ENCODE results near the gene PPM1M.

PPM1M gene, protein sequence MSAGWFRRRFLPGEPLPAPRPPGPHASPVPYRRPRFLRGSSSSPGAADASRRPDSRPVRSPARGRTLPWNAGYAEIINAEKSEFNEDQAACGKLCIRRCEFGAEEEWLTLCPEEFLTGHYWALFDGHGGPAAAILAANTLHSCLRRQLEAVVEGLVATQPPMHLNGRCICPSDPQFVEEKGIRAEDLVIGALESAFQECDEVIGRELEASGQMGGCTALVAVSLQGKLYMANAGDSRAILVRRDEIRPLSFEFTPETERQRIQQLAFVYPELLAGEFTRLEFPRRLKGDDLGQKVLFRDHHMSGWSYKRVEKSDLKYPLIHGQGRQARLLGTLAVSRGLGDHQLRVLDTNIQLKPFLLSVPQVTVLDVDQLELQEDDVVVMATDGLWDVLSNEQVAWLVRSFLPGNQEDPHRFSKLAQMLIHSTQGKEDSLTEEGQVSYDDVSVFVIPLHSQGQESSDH

DNA sequence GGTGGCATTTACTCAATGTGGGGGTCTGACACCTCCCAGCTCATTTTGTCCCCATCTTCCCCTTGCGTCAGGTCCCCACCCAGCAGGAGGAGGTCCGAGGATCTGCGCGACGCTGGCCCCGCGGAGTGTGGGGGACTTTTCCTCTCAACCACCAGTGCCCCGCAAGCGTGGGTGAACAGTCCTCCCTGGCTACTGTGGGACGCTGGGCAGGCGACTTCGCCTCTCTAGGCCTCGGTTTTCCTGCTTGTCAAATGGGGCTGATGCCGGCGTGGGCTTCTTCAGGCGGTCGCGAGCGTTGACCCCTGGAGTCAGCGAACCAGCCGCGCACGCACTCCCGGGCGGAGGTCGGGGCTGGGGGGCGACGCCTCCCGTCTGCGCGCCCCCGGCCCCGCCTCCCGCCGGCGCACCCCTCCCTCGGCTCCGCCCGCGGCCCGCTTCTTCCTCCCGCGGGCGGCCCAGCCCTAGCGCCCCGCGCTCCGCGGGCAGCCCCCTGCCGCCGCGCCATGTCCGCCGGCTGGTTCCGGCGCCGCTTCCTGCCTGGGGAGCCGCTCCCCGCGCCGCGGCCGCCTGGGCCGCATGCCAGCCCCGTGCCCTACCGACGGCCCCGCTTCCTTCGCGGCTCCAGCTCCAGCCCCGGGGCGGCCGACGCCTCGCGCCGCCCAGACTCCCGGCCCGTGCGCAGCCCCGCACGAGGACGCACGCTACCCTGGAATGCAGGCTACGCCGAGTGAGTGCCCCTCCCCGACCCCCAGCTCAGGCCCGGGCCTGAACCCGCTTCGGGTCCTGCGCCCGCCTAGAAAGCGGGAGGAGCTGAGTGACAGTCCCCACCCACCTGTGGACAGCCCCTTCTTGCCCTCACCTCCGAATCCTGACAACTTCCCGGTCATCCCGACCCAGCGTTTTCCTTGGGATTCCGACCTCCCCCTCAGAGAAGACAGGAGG is at the start of gene PPM1M:
PPM1M (plus strand) TSS at position 438 of the 942 bp plus-strand sequence; CDS start at position 504, 66 bp downstream.
- in situ Hi-C loops (cut with MboI; ENCODE audit: low sequenced_read_pairs): no loop called here

DNA sequence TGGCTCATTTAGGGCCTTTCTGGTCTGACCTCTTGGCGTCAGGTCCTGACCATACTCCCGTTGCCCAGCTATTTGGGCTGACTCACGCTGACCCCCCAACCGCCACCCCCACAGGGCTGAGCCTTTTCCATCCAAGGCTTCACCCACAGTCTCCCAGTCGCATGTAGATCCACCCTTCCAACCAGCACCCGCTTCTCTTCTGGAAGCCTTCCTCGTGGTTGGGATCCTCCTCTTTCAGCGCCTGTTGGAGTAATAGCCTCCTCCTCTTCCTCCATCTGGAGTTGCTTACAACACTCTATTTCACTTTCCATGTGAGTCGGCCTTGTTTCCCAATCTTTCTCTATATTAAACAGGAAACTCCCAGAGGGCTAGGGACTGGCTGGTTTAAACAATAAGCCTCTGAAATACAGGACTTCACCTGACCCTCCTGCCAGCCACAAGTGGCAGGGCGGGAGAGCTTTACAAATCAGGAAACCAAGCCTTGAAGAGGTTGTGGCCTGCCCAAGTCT is 49.7 kb upstream of the PPM1M start:
- in situ Hi-C loops (cut with MboI; ENCODE audit: low sequenced_read_pairs): no loop called here

DNA sequence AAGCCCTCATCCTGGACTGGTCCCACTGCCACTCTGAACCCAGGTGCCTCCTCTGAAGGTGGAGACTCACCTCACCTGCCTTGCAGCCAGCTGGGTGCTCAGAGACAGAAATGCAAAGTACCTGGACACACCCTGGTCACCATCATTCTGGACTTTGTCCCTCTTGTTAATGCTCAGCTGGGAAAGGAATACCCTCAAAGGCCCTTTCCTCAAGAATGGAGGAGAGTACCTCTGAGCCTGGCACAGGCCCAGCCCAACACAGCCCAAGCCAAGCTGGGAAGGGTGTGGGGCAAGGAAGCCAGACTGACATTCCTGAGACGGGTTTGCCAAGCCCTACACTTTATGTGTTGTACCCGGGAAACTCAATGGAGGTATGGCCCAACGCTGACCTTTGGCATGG is 48.6 kb upstream of the PPM1M start:
- in situ Hi-C loops (cut with MboI; ENCODE audit: low sequenced_read_pairs): no loop called here

DNA sequence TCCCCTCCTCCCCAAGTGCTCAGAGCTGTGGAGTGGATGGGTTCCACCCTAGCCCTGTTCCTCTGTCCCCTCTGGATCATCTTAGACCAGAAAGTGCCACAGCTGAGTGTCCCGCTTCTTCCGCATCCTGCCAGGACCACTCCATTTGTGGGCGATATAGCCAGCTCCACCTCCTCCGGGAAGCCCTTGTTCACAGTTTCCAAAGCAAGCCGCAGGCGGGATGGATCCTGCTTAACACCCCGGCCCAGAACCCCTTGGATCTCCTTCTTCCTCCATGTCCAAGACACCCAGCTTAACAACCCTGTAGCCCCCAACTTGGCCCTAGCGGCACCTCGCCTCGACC is 48.1 kb upstream of the PPM1M start:
- in situ Hi-C loops (cut with MboI; ENCODE audit: low sequenced_read_pairs): no loop called here

DNA sequence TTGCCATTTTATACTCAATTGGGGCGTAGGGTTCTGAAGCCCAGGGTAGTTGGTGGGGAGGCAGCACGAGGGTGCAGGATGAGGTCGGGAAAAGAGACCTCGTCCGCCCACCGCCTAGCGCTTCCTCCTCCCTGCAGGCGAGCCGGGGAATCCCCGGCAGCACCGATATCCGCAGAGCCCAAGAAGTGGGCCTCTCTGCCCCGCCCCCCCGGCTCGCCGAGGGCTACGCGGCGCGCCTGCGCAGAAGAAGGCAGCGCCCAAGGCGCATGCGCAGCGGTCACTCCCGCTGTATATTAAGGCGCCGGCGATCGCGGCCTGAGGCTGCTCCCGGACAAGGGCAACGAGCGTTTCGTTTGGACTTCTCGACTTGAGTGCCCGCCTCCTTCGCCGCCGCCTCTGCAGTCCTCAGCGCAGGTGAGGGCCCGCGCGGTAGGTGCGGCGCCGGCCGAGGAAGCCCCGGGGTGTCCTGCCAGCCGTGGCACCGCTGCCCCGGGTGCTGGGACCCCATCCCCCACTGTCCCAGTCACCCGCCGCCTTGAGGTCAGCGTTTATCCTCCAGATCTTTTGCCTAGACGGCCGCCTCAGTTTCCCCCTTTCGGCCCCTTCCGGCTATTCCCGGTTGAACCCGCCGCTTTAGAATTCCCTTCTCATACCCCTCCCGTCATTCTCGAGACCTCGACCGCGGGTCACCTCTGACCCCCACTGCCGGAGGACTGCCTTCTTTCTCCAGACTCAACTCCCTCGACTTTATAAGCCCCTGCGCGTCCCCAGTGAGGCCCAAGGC is 47.5 kb upstream of the PPM1M start, which contains the start of gene ALAS1:
ALAS1 (plus strand) TSS at position 319 of the 784 bp plus-strand sequence. CDS start 1,082 bp downstream, outside the sequence.
- in situ Hi-C loops (cut with MboI; ENCODE audit: low sequenced_read_pairs): no loop called here

DNA sequence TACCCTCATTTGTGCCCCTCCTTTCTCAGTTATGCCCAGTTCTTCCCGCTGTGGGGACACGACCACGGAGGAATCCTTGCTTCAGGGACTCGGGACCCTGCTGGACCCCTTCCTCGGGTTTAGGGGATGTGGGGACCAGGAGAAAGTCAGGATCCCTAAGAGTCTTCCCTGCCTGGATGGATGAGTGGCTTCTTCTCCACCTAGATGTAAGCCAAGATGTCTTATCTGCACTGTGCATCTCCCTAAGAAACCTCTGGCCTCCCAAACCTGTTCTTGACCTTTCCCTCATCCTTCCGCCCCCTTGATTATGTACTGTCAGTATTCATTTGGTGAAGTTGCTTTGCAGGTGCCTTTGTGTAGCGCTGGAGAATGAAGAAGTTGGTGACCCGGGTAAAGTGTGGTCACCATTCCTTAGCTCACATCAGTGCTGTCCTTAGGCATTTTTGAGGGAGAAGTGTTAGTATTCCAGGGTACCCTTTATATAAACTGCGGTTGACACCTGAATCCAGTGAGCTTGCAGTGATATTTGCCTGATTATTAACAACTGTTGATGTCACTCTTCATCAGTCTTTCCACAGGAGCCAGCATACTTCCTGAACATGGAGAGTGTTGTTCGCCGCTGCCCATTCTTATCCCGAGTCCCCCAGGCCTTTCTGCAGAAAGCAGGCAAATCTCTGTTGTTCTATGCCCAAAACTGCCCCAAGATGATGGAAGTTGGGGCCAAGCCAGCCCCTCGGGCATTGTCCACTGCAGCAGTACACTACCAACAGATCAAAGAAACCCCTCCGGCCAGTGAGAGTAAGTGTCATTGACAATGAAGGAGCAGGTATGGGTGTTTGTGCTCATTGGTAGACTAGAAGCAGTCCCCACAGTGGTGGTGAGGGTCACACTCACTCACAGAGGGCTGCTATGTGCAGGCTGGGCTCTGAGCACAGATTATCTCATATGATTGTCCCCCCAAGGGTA is 46.6 kb upstream of the PPM1M start:
- in situ Hi-C loops (cut with MboI; ENCODE audit: low sequenced_read_pairs): no loop called here

DNA sequence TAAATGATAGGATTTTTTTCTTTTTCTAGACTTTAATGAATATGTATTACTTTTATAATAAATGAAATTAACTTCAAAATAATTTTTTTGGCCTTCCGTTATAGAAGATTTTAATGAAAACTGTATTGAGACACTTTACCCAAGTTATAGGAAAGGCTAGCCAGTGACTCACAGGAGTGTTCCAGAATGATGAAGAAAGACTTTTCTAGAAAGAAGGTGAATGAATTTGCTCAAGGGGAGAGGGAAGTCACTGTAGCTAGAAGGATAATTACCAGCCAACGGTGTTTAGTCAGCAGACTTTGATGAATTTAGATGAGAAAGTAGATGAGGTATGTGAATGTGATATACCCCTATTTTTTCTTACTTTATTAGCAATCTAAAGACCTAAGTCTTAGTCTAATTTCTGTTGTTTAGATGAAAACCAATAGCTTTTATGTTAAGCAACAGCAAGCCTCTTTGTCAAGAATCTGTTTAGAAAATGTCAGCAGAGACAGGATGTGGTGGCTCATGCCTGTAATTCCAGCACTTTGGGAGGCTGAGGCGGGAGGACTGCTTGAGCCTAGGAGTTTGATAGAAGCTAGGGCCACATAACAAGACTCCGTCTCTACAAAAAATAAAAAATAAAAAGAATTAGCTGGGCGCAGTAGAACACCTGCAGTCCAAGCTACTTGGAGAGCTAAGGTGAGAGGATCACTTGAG is 44.4 kb upstream of the PPM1M start:
- in situ Hi-C loops (cut with MboI; ENCODE audit: low sequenced_read_pairs): no loop called here

DNA sequence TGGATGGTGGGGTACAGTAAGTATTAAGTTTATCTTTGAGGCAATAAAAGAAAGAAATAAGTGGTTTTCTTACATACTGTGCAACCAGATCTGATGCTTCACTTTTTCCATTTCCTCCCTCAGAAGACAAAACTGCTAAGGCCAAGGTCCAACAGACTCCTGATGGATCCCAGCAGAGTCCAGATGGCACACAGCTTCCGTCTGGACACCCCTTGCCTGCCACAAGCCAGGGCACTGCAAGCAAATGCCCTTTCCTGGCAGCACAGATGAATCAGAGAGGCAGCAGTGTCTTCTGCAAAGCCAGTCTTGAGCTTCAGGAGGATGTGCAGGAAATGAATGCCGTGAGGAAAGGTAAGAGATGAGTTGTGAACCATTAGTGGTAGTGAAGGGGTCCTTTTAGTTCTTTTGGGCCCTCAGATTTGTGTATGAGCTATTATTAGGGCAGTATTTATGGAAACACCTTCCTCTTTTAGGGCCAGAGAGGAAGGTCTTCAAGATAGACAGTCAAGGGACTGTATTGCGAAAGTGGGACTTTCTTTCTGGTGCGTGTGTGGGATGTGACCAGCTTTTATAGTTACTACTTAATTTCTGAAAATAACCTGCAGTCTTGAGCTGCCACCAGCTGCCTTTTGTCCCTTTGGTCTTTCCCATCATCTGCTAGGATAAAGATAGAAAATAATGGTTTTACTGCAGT is 43.0 kb upstream of the PPM1M start:
- in situ Hi-C loops (cut with MboI; ENCODE audit: low sequenced_read_pairs): no loop called here

DNA sequence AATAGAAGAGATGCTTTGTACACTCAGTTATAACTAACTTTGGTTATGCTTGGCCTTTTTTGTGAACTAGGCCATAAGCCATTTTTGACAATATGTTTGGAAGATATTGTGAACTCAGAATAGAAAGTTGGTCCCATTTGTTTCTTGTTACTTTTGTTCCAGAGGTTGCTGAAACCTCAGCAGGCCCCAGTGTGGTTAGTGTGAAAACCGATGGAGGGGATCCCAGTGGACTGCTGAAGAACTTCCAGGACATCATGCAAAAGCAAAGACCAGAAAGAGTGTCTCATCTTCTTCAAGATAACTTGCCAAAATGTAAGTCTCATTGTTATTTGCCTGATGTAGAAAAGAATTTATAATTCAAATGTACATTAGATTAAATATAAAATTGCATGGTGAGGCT is 41.9 kb upstream of the PPM1M start:
- in situ Hi-C loops (cut with MboI; ENCODE audit: low sequenced_read_pairs): no loop called here

DNA sequence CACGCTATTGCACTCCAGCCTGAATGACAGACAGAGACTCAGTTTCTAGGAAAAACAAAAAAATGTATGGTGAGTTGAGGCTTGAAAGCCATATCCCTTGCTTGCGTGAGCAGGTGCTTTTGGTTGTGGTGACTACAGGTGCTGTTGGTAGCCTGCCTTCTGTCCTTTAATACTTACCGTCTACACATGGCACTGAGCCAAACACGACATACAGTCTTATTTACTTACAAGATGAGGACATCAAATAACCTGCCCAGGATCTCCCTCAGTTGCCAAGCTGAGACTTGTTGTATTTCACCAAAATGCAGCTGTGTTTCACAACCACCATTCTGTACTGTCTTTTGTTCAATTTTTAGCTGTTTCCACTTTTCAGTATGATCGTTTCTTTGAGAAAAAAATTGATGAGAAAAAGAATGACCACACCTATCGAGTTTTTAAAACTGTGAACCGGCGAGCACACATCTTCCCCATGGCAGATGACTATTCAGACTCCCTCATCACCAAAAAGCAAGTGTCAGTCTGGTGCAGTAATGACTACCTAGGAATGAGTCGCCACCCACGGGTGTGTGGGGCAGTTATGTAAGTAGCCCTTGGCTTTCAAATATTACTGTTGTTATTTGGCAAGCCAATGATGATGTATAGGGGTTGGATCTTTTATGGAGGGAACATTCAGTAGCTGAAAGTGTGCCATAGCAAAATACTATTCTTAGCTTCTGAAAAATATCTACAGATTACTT is 41.1 kb upstream of the PPM1M start:
- in situ Hi-C loops (cut with MboI; ENCODE audit: low sequenced_read_pairs): no loop called here

DNA sequence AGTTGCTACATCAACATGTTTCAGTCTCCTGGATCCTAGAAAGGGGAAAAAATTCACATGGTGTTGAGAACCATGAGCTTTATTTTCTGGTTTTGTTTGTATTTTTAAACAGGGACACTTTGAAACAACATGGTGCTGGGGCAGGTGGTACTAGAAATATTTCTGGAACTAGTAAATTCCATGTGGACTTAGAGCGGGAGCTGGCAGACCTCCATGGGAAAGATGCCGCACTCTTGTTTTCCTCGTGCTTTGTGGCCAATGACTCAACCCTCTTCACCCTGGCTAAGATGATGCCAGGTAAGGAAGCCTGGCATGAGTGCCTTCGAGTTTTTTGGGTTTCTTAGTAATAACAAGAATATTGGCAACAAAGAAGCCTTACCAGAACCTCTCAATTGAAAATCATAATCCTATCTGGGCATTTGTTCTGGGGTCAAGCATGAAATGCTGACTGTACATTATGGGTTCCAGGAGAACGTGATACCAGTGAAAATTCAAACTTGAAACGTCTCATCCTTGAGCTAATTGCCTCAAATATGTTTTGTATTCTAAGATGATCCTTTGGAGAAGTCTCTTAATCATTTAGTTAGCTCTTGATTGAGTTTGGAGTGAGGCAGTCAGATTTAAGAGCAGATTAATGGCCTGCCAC is 39.7 kb upstream of the PPM1M start:
- in situ Hi-C loops (cut with MboI; ENCODE audit: low sequenced_read_pairs): no loop called here

DNA sequence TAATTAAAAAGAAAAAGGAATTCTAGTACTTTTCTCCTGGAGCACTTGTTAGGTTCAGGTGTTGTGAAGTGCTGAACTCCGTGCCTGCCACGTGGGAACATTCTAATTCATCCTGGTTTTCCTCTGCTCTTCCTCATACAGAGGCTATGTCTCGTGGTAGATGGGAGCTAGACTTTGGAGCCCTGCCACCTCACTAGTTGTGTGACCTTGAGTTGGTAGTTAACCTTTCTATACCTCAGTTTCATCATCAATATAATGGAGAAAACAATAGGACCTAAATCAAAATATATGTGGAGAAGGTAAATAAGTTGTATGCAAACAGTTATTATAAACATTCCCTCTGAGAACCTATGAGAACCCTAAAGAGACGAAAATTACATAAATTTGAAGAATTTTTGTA is 37.0 kb upstream of the PPM1M start:
- in situ Hi-C loops (cut with MboI; ENCODE audit: low sequenced_read_pairs): no loop called here

DNA sequence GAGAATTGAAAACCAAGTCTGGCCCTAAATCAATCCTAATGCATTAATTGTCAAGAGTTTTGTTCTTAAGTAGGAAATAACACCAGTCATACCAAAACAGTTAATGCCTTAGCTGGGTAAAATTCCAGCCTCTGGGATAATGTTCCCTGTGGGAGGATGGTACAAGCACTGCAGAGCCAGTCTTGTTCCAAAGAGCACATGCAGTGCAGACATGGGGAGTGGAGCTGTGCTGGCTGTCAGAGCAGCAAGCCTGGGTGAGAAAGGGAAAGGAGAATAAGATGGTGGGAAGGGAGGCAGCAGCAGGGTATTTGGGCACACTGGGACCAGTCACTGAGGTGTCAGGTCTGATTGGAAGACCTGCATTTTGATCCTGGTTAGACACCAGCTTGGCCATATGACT is 35.5 kb upstream of the PPM1M start:
- in situ Hi-C loops (cut with MboI; ENCODE audit: low sequenced_read_pairs): no loop called here

DNA sequence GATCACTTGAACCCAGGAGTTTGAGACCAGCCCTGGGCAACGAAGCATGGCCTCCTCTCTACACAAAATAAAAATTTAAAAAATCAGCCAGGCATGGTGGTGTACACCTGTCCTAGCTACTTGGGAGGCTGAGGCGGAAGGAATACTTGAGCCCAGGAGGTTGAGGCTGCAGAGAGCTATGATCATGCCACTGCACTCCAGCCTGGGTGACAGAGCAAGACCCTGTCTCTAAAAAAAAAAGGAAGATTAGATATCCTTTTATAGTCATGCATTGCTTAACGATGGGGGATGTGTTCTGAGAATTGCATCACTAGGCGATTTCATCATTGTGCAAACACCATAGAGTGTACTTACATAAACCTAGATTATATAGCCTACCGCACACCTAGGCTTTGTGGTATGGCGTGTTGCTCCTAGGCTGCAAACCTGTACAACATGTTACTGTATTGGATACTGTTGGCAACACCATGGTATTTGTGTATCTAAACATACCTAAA is 35.0 kb upstream of the PPM1M start:
- in situ Hi-C loops (cut with MboI; ENCODE audit: low sequenced_read_pairs): no loop called here

DNA sequence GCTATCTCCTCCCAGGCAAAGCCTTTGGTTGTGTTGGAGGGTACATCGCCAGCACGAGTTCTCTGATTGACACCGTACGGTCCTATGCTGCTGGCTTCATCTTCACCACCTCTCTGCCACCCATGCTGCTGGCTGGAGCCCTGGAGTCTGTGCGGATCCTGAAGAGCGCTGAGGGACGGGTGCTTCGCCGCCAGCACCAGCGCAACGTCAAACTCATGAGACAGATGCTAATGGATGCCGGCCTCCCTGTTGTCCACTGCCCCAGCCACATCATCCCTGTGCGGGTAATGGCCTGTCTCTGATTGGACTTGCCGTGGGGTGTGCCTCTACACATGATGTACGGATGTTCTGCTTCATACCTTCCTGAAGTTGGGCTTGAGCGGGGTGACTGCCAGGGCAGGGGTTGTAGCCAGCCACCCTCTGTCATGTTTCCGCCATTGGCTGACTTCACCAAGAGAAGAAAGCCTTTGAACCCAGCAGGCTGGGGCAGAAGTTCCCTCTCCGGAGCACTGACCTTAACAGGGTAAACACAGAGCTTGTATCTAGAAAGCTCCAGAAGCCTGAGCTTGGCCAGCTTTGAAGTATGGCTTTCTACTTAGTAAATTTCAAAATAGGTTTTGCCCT is 34.2 kb upstream of the PPM1M start:
- in situ Hi-C loops (cut with MboI; ENCODE audit: low sequenced_read_pairs): no loop called here

DNA sequence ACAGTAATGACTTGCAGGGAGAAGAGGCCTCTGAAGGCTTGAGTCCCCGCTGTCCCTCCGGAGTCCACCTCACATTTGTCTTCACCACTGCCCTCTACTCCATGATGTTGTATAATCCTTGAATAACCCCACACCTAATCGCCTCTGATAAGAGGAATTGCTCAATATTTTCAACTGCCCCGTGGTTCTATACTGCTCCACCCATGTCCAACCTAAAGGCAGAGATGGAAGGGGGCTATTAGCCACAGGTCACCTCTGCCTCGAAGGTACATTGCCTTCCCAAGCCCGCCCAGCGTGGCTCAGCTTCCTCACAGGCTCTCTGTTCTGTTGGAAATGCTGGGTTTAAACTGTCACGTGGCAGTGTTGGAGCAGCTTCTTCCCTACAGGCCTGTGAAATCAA is 32.6 kb upstream of the PPM1M start:
- in situ Hi-C loops (cut with MboI; ENCODE audit: low sequenced_read_pairs): no loop called here

DNA sequence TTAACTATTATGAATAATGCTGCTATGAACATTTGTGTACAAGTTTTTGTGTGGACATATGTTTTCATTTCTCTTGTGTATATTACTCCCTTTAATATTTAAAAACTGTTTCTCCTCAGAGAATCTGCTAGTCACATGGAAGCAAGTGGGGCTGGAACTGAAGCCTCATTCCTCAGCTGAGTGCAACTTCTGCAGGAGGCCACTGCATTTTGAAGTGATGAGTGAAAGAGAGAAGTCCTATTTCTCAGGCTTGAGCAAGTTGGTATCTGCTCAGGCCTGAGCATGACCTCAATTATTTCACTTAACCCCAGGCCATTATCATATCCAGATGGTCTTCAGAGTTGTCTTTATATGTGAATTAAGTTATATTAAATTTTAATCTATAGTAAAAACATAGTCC is 31.7 kb upstream of the PPM1M start:
- in situ Hi-C loops (cut with MboI; ENCODE audit: low sequenced_read_pairs): no loop called here

Data from HL-60/S4 treated with phorbol 12-myristate 13-acetate at 8.2 ng/mL for 4 days and 3 days (cell line).